HEK293 (cell line): ENCODE results near the gene TCERG1L.

Experiments used
- GLI2 ChIP-seq: fragments of 450-650 bp; formaldehyde crosslinking; IDR thresholded peaks from 2 replicates; pipeline ENCODE4; 2017; ENCODE audit warnings: missing biosample characterization, missing genetic modification characterization, low read depth, borderline replicate concordance
- GLIS1 ChIP-seq: fragments of 450-650 bp; formaldehyde crosslinking; IDR thresholded peaks from 2 replicates; pipeline ENCODE4 v1.5.1; 2016; ENCODE audit warnings: missing biosample characterization, missing genetic modification characterization
- PRDM1 ChIP-seq: fragments of 450-650 bp; formaldehyde crosslinking; IDR thresholded peaks from 2 replicates; pipeline ENCODE4; 2016; ENCODE audit warnings: missing biosample characterization, missing genetic modification characterization
- ZNF121 ChIP-seq: fragments of 450-650 bp; formaldehyde crosslinking; IDR thresholded peaks from 2 replicates; pipeline ENCODE4 v1.5.1; 2016; ENCODE audit warnings: missing biosample characterization, missing genetic modification characterization
- ZNF157 ChIP-seq: fragments of 450-650 bp; formaldehyde crosslinking; IDR thresholded peaks from 2 replicates; pipeline ENCODE4 v1.5.1; 2016; ENCODE audit warnings: missing biosample characterization, missing genetic modification characterization
- ZNF16 ChIP-seq: fragments of 450-650 bp; formaldehyde crosslinking; IDR thresholded peaks from 2 replicates; pipeline ENCODE4 v1.5.1; 2016; ENCODE audit warnings: low read depth, missing biosample characterization, missing genetic modification characterization
- ZNF747 ChIP-seq: fragments of 450-650 bp; formaldehyde crosslinking; IDR thresholded peaks from 2 replicates; pipeline ENCODE4 v1.5.1; 2016; ENCODE audit warnings: missing biosample characterization, missing genetic modification characterization
- TF ChIP-seq, protein P1 (sequence below): fragments of 450-650 bp; formaldehyde crosslinking; IDR thresholded peaks from 2 replicates; pipeline ENCODE4 v1.5.1; 2016; ENCODE audit warnings: missing biosample characterization, missing genetic modification characterization
- TF ChIP-seq, protein P2 (sequence below): fragments of 450-650 bp; formaldehyde crosslinking; IDR thresholded peaks from 2 replicates; pipeline ENCODE4 v1.5.1; 2017; ENCODE audit warnings: missing biosample characterization, missing genetic modification characterization
- TF ChIP-seq, protein P3 (sequence below): fragments of 450-650 bp; formaldehyde crosslinking; IDR thresholded peaks from 2 replicates; pipeline ENCODE4 v1.5.1; 2016; ENCODE audit warnings: missing biosample characterization, missing genetic modification characterization

DNA sequence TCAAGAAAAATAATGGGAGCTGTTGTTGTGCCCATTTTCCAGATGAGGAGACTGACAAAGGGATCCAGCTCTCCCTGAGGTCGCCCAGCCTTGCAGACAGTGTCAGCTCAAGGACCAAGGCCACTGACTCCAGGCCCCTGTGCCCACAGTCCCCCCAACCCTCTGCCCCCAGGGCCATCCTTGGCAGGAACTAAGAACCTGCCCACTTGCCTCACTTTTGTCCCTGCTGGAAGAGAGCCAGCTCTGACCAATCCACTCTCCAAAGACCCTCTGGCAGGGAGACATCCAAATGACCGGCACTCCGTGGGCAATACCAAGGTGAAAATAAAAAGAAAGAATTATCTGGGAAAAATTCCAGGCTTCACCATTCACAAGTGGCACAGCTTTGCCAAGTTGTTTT lies 101.3 kb downstream of the TCERG1L start:
- TF ChIP-seq GLI2 (tag by site-specific recombination) (no peak), GLIS1 (no peak), ZNF16 (tag by site-specific recombination) (no peak), ZNF121 (no peak), ZNF747 (no peak), ZNF157 (tag by site-specific recombination) (no peak), PRDM1 (no peak)
- TF ChIP-seq, protein P1, sequence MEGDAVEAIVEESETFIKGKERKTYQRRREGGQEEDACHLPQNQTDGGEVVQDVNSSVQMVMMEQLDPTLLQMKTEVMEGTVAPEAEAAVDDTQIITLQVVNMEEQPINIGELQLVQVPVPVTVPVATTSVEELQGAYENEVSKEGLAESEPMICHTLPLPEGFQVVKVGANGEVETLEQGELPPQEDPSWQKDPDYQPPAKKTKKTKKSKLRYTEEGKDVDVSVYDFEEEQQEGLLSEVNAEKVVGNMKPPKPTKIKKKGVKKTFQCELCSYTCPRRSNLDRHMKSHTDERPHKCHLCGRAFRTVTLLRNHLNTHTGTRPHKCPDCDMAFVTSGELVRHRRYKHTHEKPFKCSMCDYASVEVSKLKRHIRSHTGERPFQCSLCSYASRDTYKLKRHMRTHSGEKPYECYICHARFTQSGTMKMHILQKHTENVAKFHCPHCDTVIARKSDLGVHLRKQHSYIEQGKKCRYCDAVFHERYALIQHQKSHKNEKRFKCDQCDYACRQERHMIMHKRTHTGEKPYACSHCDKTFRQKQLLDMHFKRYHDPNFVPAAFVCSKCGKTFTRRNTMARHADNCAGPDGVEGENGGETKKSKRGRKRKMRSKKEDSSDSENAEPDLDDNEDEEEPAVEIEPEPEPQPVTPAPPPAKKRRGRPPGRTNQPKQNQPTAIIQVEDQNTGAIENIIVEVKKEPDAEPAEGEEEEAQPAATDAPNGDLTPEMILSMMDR (tag by site-specific recombination): no peak
- TF ChIP-seq, protein P2, sequence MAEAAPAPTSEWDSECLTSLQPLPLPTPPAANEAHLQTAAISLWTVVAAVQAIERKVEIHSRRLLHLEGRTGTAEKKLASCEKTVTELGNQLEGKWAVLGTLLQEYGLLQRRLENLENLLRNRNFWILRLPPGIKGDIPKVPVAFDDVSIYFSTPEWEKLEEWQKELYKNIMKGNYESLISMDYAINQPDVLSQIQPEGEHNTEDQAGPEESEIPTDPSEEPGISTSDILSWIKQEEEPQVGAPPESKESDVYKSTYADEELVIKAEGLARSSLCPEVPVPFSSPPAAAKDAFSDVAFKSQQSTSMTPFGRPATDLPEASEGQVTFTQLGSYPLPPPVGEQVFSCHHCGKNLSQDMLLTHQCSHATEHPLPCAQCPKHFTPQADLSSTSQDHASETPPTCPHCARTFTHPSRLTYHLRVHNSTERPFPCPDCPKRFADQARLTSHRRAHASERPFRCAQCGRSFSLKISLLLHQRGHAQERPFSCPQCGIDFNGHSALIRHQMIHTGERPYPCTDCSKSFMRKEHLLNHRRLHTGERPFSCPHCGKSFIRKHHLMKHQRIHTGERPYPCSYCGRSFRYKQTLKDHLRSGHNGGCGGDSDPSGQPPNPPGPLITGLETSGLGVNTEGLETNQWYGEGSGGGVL: no peak
- TF ChIP-seq, protein P3, sequence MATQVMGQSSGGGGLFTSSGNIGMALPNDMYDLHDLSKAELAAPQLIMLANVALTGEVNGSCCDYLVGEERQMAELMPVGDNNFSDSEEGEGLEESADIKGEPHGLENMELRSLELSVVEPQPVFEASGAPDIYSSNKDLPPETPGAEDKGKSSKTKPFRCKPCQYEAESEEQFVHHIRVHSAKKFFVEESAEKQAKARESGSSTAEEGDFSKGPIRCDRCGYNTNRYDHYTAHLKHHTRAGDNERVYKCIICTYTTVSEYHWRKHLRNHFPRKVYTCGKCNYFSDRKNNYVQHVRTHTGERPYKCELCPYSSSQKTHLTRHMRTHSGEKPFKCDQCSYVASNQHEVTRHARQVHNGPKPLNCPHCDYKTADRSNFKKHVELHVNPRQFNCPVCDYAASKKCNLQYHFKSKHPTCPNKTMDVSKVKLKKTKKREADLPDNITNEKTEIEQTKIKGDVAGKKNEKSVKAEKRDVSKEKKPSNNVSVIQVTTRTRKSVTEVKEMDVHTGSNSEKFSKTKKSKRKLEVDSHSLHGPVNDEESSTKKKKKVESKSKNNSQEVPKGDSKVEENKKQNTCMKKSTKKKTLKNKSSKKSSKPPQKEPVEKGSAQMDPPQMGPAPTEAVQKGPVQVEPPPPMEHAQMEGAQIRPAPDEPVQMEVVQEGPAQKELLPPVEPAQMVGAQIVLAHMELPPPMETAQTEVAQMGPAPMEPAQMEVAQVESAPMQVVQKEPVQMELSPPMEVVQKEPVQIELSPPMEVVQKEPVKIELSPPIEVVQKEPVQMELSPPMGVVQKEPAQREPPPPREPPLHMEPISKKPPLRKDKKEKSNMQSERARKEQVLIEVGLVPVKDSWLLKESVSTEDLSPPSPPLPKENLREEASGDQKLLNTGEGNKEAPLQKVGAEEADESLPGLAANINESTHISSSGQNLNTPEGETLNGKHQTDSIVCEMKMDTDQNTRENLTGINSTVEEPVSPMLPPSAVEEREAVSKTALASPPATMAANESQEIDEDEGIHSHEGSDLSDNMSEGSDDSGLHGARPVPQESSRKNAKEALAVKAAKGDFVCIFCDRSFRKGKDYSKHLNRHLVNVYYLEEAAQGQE: no peak
